ENCODE results near the gene ORC1. TPM values are rescaled to one million over a fixed set of nuclear protein-coding genes. Genes with fewer than 3 reads are reported as not detected.

The ORC1 gene
- polyA plus RNA-seq, 1 experiment: 2.8 TPM

GRCh38 chr1:52368383-52369172 is 35.6 kb downstream of the ORC1 start:
- no peak for DNase-seq (ENCODE audit: low read depth)
- CTCF ChIA-PET: interaction anchor here (0.7 to 1.1 kb wide), 3 partner anchors 19 to 318 kb away, joined by 3 to 4 read pairs (median 3); no protein-coding TSS in a partner anchor

GRCh38 chr1:52367272-52367671 is 37.0 kb downstream of the ORC1 start:
- Histone ChIP-seq H3K27me3 (ENCODE audit: control insufficient read depth, insufficient read depth, low read length) (no peaks in the 10 kb centered on the region), H3K4me3 (ENCODE audit: low read depth, low read length) (no peak overlapping the region), H3K36me3 (ENCODE audit: control insufficient read depth, insufficient read depth, low read length) (peaks cover 7% of the 10 kb centered on the region)
- DNase-seq (ENCODE audit: low read depth): no peak
- ChIA-PET POLR2A (no interaction called here), CTCF (interaction anchor here (1.6 kb wide), 1 partner anchor 37 kb away, joined by 3 read pairs; the partner anchor contains the start of genes ORC1 and PRPF38A)
- no peak for TF ChIP-seq CTCF (IDR thresholded peaks at IDR 0.05; ENCODE audit: insufficient read depth, low read depth, low read length)

More at GRCh38 chr1:52368383-52369172, 35.6 kb downstream of the ORC1 start:
- POLR2A ChIA-PET: no interaction called here
- peak; percentile 21; the same call in 1 of the 2 replicates for TF ChIP-seq CTCF (IDR thresholded peaks at IDR 0.05; ENCODE audit: insufficient read depth, low read depth, low read length)
- Histone ChIP-seq H3K36me3 (ENCODE audit: control insufficient read depth, insufficient read depth, low read length) (peaks cover 3% of the 10 kb centered on the region; the same call in 1 of the 2 replicates), H3K27me3 (ENCODE audit: control insufficient read depth, insufficient read depth, low read length) (no peaks in the 10 kb centered on the region), H3K4me3 (ENCODE audit: low read depth, low read length) (peak overlapping the region; percentile 43)

DNA sequence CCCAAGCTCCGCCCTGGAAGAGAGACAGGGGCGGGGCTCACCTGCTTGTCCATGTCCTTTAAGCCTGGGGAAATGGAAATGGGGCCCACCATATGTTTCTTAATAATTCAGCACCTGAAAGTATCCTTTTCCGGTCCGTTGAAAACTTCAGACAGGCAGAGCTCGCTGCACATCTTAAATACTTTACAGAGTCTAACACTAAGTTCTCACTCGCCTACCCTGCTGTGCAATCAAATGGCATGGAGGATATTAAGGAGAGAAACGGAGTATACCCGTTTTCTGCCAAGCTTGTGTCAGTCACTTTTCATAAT is 37.8 kb downstream of the ORC1 start:
- TF ChIP-seq CTCF (IDR thresholded peaks at IDR 0.05; ENCODE audit: insufficient read depth, low read depth, low read length): no peak
- ChIA-PET POLR2A (interaction anchor here (0.6 kb wide), 2 partner anchors 187 to 357 kb away, joined by 3 to 12 read pairs; no protein-coding TSS in a partner anchor), CTCF (interaction anchor here (1.0 to 1.6 kb wide), 2 partner anchors 17 to 38 kb away, joined by 3 read pairs; partner anchors contain the start of genes ORC1 and PRPF38A)
- Histone ChIP-seq H3K4me3 (ENCODE audit: low read depth, low read length) (peak overlapping the region; percentile 97), H3K36me3 (ENCODE audit: control insufficient read depth, insufficient read depth, low read length) (peaks cover 11% of the 10 kb centered on the region), H3K27me3 (ENCODE audit: control insufficient read depth, insufficient read depth, low read length) (no peaks in the 10 kb centered on the region)
- DNase-seq (ENCODE audit: low read depth): no peak

- no peak for TF ChIP-seq CTCF (IDR thresholded peaks at IDR 0.05; ENCODE audit: insufficient read depth, low read depth, low read length)
- Histone ChIP-seq H3K4me3 (ENCODE audit: low read depth, low read length) (peak within 1 kb of the TSS; percentile 97), H3K36me3 (ENCODE audit: control insufficient read depth, insufficient read depth, low read length) (peaks cover 15% of the 10 kb centered on the region), H3K27me3 (ENCODE audit: control insufficient read depth, insufficient read depth, low read length) (no peaks in the 10 kb centered on the region)
- ChIA-PET CTCF (interaction anchor here (0.6 to 1.0 kb wide), 3 partner anchors 8 to 332 kb away, joined by 3 read pairs; partner anchors contain the start of gene KTI12), POLR2A (interaction anchor here (0.6 kb wide), 2 partner anchors 187 to 357 kb away, joined by 3 to 12 read pairs; no protein-coding TSS in a partner anchor)
- DNase-seq (ENCODE audit: low read depth): peak; percentile 86
Observed at GRCh38 chr1:52365746-52366516, 38.3 kb downstream of the ORC1 start, which contains the start of gene CC2D1B. TSS of gene CC2D1B (minus strand) at chr1:52366205. CDS start at chr1:52364620, 1,585 bp downstream.

All from BJ (cell line).